HG03025 (cell line): ENCODE results near the gene HBG1.
A peak's percentile ranks its signal among the peaks of the same experiment; 100 is the strongest.
"Not testable (repeated sequence)": the region's sequence is repeated elsewhere in the genome, so short reads cannot be mapped to it uniquely, and the experiment has no call there.

ENCODE experiments used
- ATAC-seq: cut with Tn5 transposase; IDR thresholded peaks from one replicate; pipeline ENCODE4 v1.9.1; 2021; ENCODE audit warnings: mild to moderate bottlenecking, moderate library complexity; ENCODE audit not compliant: unreplicated experiment, low FRiP score

The HBG1 gene

DNA sequence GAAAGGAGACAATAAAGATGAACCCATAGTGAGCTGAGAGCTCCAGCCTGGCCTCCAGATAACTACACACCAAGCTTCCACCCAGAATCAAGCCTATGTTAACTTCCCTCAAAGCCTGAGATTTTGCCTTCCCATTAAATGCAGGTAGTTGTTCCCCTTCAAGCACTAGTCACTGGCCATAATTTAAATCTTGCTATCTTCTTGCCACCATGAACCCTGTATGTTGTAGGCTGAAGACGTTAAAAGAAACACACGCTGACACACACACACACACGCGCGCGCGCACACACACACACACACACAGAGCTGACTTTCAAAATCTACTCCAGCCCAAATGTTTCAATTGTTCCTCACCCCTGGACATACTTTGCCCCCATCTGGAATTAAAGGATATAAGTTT lies 1.2 kb downstream of the HBG1 start:
- not testable (repeated sequence) for ATAC-seq

DNA sequence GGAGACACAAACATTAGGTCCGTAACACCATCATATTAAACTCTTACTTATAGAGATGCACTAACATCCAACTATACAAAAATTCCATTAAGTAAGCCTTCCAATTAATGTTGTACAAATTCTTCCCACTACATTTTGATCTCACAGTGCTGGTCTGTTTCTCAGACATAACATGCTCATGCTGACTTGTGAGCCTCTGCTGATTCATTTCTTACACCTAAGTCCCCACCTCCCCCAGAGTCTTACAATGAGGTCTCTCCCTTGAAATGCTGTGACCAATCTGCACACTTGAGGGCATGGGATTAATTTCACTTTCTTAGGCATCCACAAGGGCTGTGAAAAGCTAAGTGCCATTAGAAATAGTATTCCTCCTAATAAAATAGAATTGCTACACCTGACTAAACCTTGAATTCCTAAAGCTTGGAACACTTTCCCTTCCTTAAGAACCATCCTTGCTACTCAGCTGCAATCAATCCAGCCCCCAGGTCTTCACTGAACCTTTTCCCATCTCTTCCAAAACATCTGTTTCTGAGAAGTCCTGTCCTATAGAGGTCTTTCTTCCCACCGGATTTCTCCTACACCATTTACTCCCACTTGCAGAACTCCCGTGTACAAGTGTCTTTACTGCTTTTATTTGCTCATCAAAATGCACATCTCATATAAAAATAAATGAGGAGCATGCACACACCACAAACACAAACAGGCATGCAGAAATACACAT lies 2.0 kb downstream of the HBG1 start:
- ATAC-seq, result no peak

DNA sequence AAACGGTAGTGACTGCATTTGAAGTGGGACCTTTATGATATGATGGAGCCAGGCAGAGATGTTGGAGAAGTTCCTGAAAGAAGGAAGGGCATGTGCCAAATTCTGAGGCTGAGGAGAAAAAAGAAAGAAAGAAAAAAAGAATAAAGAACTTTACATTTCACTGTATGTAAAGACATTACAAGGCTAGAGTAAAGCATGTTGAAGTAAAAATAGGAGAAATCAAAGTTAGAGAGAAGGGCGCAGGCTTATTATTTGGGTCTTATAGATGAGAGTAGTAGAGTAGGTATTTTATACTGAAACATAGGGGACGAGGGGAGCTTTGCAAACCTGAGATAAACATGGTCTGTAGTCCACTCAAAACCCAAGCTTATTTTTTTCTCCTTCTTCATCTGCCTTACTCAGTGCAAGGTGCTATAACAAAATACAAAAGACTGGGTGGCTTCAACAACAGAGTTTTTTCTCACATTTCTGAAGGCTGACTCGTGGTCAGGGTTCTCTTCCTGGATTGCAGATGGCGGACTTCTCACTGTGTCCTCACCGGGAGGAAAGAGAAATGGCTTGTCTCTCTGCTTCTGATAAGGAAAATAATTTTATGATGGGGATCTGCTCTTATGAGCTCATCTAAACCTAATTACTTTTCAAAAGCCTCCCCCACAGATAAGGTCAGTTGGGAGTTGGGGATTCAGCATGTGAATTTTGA lies 2.7 kb downstream of the HBG1 start:
- ATAC-seq, result no peak

DNA sequence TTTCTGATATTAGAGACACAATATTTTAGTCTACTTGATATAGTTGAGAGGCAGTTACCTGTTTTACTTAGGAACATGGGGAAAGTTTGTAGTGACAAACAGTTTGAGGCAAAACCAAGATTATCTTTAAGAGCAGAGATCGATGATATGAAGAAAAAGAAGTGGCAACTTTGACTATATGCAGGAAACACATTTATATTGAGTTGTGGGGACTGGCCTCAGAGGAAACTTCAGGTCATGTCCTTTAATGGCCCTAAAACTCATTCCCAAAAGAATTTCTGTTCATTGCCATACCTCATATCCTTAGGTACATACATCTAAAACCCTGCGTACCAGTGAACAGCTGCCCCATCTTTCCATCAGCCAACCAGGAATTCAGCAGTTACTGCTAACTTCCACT lies 4.5 kb downstream of the HBG1 start:
- ATAC-seq, result no peak

DNA sequence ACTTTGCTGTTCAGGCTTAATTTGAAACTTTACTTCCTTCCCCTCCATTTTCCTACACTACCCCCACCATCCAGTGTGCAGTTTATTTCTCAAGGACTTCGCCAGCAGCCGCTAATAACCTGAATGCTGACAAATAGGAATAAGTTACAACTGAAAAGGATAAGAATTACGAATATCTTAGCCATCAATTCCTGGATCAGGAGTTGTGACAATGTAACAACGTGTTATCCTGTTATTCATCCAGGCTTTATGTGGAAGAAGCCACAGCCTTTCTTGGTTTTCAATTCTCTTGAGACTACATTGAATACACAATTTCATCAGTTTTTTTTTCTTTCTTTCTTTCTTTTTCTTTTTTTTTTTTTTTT lies 5.9 kb downstream of the HBG1 start:
- ATAC-seq, result no peak

DNA sequence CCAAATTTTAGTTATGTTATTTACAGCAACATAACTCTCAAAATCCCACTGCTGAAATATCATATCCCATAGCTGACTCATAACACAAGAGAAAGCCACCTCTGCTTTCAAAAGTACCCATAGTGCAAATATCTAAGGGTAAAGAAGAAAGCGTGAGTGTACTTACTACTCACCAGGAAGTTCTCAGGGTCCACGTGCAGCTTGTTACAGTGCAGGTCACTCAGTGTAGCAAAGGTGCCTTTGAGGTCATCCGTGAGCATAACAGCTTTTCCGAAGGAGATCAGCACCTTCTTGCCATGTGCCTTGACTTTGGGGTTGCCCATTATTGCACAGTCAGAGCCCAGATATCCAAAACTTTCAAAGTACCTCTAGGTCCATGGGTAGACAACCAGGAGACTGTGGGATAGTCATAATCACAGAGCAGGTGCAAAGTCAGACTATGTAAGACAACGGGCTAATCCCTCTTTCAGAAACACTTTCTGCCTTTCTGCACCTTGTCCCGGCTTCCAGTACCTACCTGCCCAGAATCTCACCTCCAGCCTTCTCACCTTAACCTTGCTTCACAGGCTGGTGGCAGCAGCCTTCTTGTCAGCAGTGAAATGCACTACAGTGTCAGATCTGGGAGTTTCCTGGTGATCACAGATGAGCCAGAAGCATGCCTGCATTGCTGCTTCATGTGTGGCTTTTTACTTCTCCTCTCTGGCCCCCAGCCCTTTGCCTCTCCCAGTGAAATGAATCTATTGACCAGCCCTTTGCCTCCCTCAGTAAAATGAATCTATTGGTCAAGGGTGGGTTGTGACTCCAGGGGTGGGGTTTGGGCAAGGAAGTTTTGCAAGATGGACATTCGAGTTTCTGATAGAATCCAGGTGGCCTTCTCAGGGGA lies 6.5 kb downstream of the HBG1 start:
- peak; percentile 63 for ATAC-seq

DNA sequence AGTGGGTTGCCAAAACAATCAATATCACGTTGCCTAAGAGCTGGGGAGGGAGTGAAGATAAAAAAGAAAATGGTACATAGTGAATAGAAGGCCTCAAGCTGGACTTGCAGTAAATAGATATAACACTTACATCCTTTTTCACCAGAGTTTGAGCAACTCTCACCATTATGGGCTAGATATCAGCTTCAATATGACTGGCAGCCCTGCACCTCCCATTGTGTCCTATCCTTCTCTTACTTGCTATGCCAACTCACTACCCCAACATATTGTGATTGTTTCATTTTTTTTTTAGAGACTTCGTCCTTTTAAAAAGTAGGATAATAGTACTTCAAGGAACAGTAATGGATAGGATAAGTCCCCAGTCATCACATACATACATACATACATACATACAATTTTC lies 7.4 kb downstream of the HBG1 start:
- ATAC-seq, result no peak

DNA sequence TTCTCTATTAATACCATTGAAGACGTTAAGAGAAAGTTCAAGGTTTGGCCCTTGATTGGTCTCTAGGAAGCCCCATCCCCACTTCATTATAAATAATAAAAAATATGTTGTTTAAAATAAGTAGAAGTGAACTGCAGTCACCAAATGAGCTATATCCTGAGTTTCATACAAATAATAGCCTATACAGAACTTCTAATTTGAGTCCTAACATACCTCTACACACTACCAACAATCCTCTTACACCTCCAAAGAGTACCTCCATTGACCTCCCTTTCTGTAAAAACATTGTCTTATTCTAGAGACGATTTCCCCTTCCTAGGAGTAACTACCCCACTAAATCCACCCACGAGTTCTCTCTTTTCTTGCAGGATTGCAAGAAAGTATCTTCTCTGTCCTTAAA lies 8.2 kb downstream of the HBG1 start:
- ATAC-seq, result no peak

DNA sequence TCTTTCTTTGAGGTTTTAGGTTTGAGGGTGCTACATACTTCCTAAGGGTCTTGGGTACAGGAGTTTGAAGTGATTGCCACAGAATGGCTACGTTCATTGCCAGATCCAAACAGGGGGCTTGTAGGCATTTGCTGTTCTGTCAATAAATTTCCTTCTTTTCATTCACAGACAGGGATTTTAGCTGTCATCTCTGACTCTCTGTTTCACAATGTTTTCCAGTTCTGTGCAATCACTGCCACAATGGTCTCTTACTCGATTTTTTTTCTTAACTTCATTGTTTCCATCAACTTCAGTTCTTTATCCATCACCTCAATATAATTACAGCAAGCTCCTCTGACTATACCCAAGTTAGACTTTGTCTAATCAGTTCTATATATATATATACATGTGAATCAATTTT lies 9.2 kb downstream of the HBG1 start:
- ATAC-seq, result no peak

DNA sequence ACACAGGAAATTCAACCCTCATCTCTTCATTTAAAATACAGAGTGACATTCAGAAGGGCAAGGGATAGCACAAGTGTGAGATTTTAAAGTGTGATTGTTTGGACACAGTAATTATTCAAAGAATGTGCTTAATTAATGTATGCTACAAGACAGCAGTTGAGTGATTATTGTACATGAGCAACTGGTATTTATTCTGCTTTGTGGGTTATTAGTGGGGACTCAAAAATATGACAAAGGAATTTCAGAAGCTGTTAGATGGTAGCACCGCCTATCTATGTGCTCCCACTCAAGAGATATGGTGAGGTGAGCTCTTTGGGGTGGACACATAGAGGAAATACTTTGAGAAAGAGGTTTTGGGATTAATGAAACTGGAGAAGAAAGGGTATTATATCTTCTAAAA lies 9.6 kb downstream of the HBG1 start:
- no peak for ATAC-seq

DNA sequence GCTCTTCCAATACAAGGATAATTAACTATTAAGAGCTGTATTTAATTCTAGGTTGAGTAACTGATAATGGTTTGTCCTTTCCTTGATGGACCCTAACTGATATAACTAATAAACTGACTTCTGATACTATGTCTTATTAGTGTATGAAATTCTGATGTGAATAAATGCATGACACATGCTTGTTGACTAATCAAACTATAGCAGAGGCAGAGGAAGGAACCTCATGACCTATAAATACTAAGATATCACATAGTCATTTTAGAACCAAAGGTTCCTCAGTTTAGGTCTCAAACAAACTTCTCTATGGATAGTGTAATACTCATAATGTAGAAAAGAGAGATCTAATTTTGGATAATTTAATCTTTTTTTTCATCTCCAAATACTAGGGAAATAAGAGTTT lies 10.6 kb downstream of the HBG1 start:
- ATAC-seq, result no peak

DNA sequence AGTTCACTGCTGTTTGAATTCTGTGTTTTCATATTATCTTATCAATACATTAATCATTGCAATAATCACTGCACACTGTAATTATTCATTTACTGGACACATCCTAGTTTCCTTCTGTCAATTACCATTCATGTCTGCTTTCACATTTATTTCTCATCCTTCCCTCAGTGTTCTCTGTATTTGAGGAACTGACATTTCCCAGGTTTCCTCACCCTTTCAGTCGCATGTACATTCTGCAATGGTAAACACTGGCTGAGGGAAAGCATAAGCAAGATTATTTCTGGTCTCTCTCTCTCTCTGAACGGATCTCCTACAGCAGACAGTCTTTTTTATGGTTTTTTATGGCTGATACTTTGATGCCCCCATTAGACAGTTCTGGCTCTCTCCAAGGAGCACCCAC lies 11.2 kb downstream of the HBG1 start:
- ATAC-seq, result no peak

DNA sequence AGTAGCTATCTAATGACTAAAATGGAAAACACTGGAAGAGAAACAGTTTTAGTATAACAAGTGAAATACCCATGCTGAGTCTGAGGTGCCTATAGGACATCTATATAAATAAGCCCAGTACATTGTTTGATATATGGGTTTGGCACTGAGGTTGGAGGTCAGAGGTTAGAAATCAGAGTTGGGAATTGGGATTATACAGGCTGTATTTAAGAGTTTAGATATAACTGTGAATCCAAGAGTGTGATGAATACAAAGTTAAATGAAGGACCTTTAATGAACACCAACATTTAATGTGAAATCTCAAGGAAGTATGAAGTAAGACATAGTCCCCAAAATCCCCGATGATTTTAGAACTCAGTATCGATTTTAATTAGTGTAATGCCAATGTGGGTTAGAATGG lies 12.2 kb downstream of the HBG1 start:
- no peak for ATAC-seq

DNA sequence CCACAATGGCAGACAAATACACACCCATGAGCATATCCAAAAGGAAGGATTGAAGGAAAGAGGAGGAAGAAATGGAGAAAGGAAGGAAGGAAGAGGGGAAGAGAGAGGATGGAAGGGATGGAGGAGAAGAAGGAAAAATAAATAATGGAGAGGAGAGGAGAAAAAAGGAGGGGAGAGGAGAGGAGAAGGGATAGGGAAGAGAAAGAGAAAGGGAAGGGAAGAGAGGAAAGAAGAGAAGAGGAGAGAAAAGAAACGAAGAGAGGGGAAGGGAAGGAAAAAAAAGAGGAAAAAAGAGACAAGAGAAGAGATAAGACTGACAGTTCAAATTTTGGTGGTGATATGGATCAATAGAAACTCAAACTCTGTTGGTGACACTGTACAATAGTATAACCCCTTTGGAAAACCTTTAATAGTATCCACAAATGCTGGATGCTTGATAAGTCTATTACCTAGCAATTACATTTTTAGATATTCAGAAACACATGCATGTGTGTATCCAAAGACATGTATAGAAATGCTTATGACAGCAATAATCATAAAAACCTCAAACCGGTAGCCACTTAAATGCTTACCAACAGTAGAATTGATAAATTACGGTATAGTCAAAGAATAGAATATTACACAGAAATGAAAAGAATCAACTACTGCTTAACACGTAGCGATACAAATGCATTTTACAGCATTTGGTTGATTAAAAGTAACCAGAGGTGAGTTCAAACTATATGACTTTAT lies 14.1 kb downstream of the HBG1 start:
- ATAC-seq, result no peak

DNA sequence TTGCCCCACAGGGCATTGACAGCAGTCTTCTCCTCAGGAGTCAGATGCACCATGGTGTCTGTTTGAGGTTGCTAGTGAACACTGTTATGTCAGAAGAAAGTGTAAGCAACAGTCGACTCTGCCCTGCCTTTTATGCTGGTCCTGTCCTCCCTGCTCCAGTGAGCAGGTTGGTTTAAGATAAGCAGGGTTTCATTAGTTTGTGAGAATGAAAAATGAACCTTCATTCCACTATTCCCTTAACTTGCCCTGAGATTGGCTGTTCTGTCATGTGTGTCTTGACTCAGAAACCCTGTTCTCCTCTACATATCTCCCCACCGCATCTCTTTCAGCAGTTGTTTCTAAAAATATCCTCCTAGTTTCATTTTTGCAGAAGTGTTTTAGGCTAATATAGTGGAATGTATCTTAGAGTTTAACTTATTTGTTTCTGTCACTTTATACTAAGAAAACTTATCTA lies 15.2 kb downstream of the HBG1 start, which contains the start of gene HBD:
Gene HBD (minus strand): TSS at position 103 of the 454 bp plus-strand sequence. CDS start 50 bp downstream, at position 53.
- ATAC-seq, result peak; percentile 66

DNA sequence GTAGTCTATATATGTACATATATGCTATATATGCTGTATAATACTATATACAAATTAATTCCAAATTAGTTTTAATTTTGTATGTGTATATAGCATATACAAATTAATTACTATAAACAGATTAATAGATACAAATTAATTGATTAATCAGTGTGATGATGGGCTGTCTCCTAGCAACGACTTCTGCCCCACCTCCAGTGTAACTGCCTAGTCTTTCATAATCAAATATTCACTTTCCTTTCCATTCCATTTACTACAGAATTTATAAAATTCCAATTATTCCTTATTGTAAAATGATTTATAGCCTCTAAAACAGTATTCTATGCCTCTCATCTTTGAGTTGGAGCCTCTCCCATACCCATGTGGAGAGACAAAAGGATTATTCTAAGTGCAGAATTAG lies 16.4 kb downstream of the HBG1 start:
- no peak for ATAC-seq

DNA sequence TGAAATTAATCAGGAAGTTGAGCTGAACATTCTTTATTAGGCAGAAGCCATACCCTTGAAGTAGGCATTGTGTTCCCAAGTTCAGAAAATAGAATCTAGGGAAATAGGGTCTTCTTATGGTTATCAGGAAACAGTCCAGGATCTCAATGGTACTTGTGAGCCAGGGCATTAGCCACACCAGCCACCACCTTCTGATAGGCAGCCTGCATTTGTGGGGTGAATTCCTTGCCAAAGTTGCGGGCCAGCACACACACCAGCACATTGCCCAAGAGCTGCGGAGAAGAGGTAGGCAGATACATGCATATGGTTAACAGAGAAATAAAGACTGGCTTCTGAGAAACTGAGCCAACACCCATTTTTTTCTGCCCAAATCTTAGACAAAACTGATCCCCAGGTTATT lies 16.8 kb downstream of the HBG1 start:
- ATAC-seq, result no peak

DNA sequence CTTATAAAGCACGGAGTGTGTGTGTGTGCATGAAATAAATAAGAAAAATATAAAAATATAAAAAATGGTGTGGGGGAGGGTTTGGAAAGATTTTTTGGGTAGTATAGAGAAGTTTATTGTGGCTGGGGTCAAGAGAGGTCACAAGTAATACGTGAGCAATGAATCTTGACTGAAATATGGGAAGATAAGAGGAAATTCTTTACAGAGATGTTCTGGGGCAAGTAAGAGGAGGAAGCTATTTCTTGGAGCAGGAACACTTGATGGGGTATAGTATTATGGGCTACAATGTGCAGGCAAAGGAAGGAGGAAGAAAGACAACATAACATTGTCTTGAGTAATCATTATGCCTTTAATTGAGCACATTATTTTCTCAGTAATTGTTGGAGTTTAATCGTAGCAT lies 17.5 kb downstream of the HBG1 start:
- no peak for ATAC-seq

DNA sequence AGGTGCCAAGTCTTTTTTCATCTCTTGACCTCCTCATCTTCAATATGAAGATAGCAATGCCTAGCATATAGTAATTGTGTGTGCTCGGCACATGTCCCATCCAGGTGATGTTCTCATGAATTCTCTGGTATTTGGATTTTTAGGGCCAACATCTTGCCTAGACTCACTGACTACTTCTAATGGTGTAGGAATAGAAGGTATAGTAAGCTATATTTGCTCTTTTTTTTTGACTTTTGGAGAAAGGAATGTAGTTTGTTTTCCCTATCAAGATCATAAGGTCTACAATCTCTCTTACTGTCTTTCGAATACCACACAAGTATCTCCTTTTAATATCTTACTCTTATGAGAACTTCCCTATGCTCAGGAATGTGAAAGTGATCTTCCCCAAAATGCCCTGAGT lies 18.5 kb downstream of the HBG1 start:
- ATAC-seq, result no peak

DNA sequence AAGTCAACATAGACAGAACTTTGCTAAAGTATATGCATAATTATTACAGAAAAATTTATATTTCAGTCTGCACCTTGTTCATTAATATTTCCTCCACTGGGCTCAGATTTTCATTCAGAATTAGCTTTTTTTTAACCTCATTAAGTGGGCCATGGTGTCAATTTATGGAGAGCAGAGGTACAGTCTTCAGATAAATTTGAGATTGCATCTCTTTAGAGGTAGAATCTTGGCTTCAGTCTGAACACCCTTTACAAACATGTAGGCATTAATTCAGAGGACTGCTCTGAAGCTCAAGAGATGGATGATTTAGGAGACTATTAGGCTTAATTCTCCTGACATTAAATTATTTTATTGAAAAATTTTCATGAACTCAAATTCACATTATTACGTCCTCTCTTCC lies 19.4 kb downstream of the HBG1 start:
- ATAC-seq, result no peak

DNA sequence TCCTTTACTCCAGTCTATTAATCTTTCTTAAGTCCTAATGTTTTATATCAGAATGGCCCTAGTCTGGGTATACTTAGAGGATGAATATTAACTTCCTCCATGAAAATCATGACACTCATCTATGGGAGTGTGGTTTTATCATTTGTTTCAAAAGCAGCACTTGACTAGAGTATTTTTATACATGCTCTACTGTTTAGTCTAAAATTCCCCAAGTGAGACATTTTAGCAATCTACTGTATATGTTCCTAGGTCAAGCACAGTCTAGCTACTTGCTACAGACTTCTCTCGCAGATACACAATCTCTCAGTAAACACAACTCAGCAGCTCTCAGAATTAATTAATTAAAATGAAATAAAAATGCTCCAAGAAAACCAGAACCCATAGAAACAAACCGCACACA lies 19.9 kb downstream of the HBG1 start:
- ATAC-seq, result no peak
